GM21723 (cell line): Measurements from ENCODE around the gene SMG6.
A peak's percentile ranks its signal among the peaks of the same experiment; 100 is the strongest.
"Not testable (repeated sequence)": the region's sequence is repeated elsewhere in the genome, so short reads cannot be mapped to it uniquely, and the experiment has no call there.

Experiments used
- ATAC-seq: cut with Tn5 transposase; IDR thresholded peaks from one replicate; pipeline ENCODE4 v1.9.1; 2021; ENCODE audit warnings: mild to moderate bottlenecking, moderate library complexity; ENCODE audit not compliant: unreplicated experiment

The SMG6 gene

GRCh38 chr17:2309338-2310154 lies 6.0 kb upstream of the SMG6 start:
- ATAC-seq = no peak

- no peak for ATAC-seq
These were observed 1.3 kb upstream of the SMG6 start for GRCh38 chr17:2304931-2305330.

- no peak for ATAC-seq
These were observed 794 bp downstream of the SMG6 start for GRCh38 chr17:2302778-2303203.

- no peak for ATAC-seq
These were observed 3.8 kb downstream of the SMG6 start for GRCh38 chr17:2299756-2300155.

- no peak for ATAC-seq
These were observed 4.4 kb downstream of the SMG6 start for GRCh38 chr17:2299136-2299535.

GRCh38 chr17:2297023-2297422 lies 6.6 kb downstream of the SMG6 start:
- ATAC-seq = no peak

- no peak for ATAC-seq
These were observed 8.0 kb downstream of the SMG6 start for GRCh38 chr17:2295575-2295974.

GRCh38 chr17:2292100-2292499 lies 11.5 kb downstream of the SMG6 start:
- ATAC-seq = no peak

- ATAC-seq = no peak
These were observed 13.6 kb downstream of the SMG6 start for GRCh38 chr17:2289878-2290478.

GRCh38 chr17:2283302-2283701 lies 20.3 kb downstream of the SMG6 start:
- no peak for ATAC-seq

GRCh38 chr17:2282297-2282873 lies 21.2 kb downstream of the SMG6 start:
- no peak for ATAC-seq

GRCh38 chr17:2279707-2280106 lies 23.9 kb downstream of the SMG6 start:
- ATAC-seq = no peak

- ATAC-seq = no peak
These were observed 26.0 kb downstream of the SMG6 start for GRCh38 chr17:2277429-2278170.

GRCh38 chr17:2275722-2276121 lies 27.9 kb downstream of the SMG6 start:
- no peak for ATAC-seq

- no peak for ATAC-seq
These were observed 29.2 kb downstream of the SMG6 start for GRCh38 chr17:2274414-2274813.

GRCh38 chr17:2271985-2272702 lies 31.4 kb downstream of the SMG6 start:
- ATAC-seq = no peak

GRCh38 chr17:2267354-2267753 lies 36.2 kb downstream of the SMG6 start:
- no peak for ATAC-seq

GRCh38 chr17:2266865-2267228 lies 36.7 kb downstream of the SMG6 start:
- peak; percentile 34 for ATAC-seq

GRCh38 chr17:2266045-2266864 lies 37.3 kb downstream of the SMG6 start:
- peak; percentile 73 for ATAC-seq

GRCh38 chr17:2265166-2265565 lies 38.4 kb downstream of the SMG6 start:
- not testable (repeated sequence) for ATAC-seq
